GM19324 (cell line): Measurements from ENCODE around the gene CPOX.
"Not testable (repeated sequence)": the region's sequence is repeated elsewhere in the genome, so short reads cannot be mapped to it uniquely, and the experiment has no call there.

Source experiments
- ATAC-seq: cut with Tn5 transposase; IDR thresholded peaks from one replicate; pipeline ENCODE4 v1.9.1; 2021; ENCODE audit warnings: mild to moderate bottlenecking, moderate library complexity; ENCODE audit not compliant: unreplicated experiment, low FRiP score

CPOX gene

GRCh38 chr3:98593046-98593936 is at the start of gene CPOX:
TSS of gene CPOX (minus strand) at chr3:98593611. CDS start at chr3:98593504, 107 bp downstream.
- ATAC-seq: peak; percentile 95

GRCh38 chr3:98642769-98643168 is 49.4 kb upstream of the CPOX start:
- not testable (repeated sequence) for ATAC-seq

GRCh38 chr3:98641756-98642155 is 48.3 kb upstream of the CPOX start:
- ATAC-seq: not testable (repeated sequence)

GRCh38 chr3:98638515-98638914 is 45.1 kb upstream of the CPOX start:
- not testable (repeated sequence) for ATAC-seq

GRCh38 chr3:98630416-98630815 is 37.0 kb upstream of the CPOX start:
- ATAC-seq: no peak

- ATAC-seq: no peak
Measured at GRCh38 chr3:98628317-98628716, 34.9 kb upstream of the CPOX start.

GRCh38 chr3:98626151-98626550 is 32.7 kb upstream of the CPOX start:
- ATAC-seq: peak; percentile 67

GRCh38 chr3:98623572-98624280 is 30.3 kb upstream of the CPOX start:
- no peak for ATAC-seq

- ATAC-seq: no peak
Measured at GRCh38 chr3:98617841-98618240, 24.4 kb upstream of the CPOX start.

- ATAC-seq: no peak
Measured at GRCh38 chr3:98613616-98614015, 20.2 kb upstream of the CPOX start.

GRCh38 chr3:98612996-98613517 is 19.6 kb upstream of the CPOX start:
- peak; percentile 74 for ATAC-seq

GRCh38 chr3:98612587-98612986 is 19.2 kb upstream of the CPOX start:
- ATAC-seq: peak; percentile 59

GRCh38 chr3:98608029-98608428 is 14.6 kb upstream of the CPOX start:
- no peak for ATAC-seq

- no peak for ATAC-seq
Measured at GRCh38 chr3:98603580-98603979, 10.2 kb upstream of the CPOX start.

- ATAC-seq: peak; percentile 49
Measured at GRCh38 chr3:98602078-98602678, 8.8 kb upstream of the CPOX start.

GRCh38 chr3:98601180-98601579 is 7.8 kb upstream of the CPOX start:
- no peak for ATAC-seq

- ATAC-seq: peak; percentile 46
Measured at GRCh38 chr3:98600412-98601095, 7.1 kb upstream of the CPOX start.

GRCh38 chr3:98599647-98600411 is 6.4 kb upstream of the CPOX start:
- no peak for ATAC-seq

- no peak for ATAC-seq
Measured at GRCh38 chr3:98598492-98598891, 5.1 kb upstream of the CPOX start.
